Activated CD8-positive, alpha-beta memory T cell treated with anti-CD3 and anti-CD28 coated beads, Interleukin-2, amount 50 U/mL, for 1 hour (primary cell): Measurements from ENCODE around the gene TACSTD2.
"Not testable (repeated sequence)": the region's sequence is repeated elsewhere in the genome, so short reads cannot be mapped to it uniquely, and the experiment has no call there.

ENCODE experiments used
- DNase-seq: peaks from one replicate; pipeline ENCODE4 v3.0.0-alpha.2; 2020; ENCODE audit errors: extremely low read depth

Gene TACSTD2, protein sequence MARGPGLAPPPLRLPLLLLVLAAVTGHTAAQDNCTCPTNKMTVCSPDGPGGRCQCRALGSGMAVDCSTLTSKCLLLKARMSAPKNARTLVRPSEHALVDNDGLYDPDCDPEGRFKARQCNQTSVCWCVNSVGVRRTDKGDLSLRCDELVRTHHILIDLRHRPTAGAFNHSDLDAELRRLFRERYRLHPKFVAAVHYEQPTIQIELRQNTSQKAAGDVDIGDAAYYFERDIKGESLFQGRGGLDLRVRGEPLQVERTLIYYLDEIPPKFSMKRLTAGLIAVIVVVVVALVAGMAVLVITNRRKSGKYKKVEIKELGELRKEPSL

DNA sequence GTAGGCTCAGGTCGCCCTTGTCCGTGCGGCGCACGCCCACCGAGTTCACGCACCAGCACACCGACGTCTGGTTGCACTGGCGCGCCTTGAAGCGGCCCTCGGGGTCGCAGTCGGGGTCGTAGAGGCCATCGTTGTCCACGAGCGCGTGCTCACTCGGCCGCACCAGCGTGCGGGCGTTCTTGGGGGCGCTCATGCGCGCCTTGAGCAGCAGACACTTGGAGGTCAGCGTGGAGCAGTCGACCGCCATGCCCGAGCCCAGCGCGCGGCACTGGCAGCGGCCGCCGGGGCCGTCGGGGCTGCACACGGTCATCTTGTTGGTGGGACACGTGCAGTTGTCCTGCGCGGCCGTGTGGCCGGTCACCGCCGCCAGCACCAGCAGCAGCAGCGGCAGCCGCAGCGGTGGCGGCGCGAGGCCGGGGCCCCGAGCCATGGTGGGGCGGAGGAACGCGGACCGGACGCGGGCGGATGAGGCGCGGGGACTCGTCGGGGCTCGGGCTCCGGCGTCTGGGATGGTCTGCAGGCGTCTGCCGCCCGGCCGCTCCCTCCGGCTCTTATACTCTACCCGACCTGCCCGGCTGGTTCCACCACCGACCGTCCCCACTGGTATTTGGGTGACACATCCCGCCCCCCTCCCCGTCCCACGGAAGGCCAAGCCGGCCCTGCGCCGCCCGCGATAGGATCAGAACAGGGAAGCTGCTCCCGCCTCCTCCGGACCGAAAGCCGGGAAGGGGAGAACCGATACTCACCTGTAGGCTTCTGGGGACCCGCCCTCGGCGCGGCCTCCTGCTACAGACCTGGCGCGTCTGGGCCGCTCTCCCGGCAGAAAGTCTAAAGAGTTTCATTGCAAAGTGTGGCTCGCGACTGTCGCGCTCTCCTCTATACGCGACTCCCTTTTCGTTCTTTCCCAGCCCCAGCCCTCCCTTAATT lies at the start of gene TACSTD2:
Gene TACSTD2, minus strand, starts transcription at position 526 of the 927 bp plus-strand sequence. Its CDS starts 96 bp downstream, at position 430.
- DNase-seq: no peak

DNA sequence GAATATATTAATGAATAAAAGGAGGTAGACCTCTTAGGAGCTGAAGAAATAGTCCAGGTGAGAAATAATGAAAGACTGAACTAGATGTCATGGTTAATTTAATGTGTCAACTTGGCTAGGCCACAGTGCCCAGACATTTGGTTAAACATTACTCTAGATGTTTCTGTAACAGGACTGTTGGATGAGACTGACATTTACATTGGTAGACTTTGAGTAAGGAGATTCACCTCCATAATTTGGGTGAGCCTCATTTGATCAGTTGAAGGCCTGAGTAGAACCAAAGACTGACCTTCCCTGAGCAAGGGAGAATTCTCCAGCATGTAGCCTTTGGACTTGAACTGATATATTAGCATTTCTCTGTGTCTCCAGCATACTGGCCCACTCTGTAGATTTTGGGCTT lies 49.2 kb upstream of the TACSTD2 start:
- DNase-seq: no peak

DNA sequence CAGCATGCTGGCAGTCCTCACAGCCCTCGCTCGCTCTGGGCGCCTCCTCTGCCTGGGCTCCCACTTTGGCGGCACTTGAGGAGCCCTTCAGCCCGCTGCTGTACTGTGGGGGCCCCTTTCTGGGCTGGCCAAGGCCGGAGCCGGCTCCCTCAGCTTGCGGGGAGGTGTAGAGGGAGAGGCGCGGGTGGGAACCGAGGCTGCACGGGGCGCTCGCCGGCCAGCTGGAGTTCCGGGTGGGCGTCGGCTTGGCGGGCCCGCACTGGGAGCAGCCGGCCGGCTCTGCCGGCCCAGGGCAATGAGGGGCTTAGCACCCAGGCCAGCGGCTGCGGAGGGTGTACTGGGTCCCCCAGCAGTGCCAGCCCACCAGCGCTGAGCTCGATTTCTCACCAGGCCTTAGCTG lies 46.2 kb upstream of the TACSTD2 start:
- not testable (repeated sequence) for DNase-seq

DNA sequence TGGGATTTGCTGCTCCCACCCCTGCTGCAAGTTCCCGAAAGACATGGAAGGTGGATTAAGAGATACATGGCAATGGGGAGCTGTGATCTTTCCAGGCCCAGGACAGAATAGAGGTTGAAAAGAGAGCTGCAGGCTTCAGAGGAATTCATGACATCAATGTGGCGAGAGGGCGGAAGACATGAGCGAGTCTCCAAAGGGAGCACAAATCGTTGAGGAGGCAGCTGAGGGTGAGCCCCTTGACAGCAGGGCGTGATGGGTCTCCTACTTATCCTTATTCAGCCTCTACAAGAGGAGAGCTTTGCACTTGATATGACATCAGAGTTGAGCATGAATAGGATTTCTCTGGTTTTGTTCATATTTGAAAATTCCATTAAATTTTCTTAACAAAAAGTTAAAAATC lies 45.5 kb upstream of the TACSTD2 start:
- no peak for DNase-seq

DNA sequence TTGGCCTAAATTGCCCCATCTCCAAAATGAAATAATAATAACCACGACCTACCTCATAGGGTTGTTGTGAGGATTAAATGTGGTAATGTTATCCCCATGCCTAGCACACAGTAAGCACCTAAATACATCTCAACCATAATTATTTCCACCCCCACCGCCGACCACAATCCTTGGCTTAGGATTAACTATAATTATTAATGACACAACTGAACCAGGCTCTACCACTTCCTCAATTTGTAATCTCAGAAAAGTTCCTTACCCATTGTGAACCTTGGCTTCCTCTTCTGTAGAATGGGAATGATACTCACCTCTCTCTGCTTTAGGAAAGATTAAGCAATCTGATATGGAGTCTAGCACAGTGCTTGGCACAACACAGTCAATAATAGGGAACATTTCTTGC lies 44.3 kb upstream of the TACSTD2 start:
- no peak for DNase-seq

DNA sequence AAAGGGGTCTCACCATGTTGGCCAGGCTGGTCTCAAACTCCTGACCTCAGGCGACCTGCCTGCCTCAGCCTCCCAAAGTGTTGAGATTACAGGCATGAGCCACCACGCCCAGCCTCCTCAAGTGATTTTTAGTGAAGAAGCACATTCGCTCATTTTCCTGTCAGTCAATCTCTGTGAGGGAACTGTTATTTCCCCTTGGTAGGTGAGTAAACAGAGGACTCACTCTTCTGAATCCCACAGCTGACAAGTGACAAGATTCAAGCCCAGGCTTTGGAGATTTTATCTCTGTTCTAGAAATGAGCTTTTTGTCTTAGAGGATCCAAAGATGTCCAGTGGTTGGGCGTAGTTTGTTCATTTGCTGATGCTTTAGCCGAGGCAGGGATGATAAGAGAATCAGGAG lies 43.9 kb upstream of the TACSTD2 start:
- DNase-seq: no peak

DNA sequence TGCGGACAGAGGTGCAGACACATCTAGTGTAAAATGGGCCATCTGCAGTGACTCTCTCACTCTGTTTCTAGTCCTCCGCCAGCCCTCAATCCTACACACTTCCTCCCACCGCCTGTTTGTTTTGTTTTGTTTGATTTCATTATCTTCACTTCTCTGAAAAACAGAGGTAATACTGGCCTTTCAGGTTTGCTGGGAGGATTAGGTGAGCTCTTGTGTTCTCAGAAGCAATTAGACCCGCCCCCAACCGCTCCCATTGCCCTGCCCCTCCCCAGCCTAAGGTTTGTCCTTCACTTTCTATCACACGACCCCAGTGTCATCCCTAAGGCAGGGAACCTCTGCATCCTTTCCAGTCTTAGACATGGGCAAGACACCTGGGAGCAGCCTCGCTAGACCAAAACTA lies 43.2 kb upstream of the TACSTD2 start:
- no peak for DNase-seq

DNA sequence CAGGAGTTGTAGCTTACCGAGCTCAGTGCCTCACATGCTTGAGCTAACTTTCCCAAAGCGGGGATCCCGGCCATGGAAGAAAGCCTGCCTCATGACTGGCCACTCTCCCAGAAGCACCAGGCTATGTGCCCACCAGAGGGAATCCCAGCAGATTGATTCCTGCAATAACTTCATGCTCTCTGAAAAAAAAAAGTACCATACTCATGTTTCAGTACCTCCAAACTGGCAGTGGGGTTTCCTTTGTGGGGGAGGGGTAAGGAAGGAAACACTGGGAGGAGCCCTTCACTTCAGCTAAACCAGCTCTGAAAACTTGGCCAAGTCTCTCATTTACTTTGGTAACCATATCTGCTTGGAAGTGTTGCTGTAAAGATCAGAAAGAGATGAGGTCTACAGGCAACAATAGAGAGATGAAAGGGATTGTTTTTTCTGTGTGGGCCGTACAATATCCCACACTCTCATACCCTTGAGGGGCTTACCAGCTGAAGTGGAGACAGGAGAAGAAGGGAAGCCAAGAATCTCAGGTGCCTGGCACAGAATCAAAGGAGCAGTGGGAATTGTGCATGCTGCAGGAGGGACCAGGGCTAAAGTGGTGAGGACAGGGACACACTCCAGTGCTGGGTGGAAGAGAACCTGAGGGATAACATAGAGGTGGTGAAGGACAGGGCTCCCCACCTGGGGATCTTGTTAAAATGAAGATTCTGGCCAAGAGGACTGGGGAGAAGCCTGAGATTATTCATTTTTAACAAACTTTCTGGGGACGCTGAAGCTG lies 42.4 kb upstream of the TACSTD2 start:
- no peak for DNase-seq

DNA sequence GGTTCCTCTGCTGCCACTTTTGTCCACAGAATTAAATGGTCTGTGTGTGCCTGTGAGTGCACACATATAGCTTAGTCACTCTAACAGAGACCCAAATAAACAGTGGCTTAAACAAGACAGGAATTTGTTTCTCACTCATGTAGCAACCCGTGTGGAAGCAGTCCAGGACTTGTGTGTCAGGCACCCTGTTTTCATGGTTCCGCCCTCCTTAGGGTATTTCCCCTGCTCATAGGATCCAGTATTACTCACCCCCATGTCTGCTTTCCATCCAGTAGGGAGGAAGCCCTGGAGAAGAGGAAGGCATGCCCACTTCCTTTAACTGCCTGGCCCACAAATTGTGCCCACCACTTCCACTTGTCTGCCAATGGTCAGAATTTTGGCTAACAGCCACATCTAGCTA lies 41.3 kb upstream of the TACSTD2 start:
- DNase-seq: no peak

DNA sequence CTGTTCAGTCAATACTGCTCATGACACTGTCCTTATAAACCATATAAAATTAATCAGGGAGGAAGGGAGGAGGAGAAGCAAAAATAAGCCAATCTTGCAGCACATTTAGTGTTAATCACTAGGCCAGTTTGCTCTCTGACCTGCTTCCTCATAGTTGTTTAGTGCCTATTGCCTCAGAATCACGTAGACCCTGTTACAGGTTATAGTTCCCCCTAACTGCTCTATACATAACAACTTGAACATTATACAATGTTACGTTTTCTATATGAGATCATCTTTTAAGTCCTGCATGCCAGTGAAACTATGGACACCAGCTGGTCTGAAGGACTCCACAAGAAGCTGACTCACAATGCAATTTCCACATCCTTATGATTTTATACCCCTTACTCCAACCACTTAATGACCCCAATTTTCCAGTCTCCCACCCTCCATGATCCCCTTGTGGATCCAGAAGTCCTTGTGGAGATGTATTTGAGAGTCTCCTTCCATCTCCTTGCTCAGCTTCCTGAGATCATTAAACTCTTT lies 34.9 kb upstream of the TACSTD2 start:
- DNase-seq: no peak

DNA sequence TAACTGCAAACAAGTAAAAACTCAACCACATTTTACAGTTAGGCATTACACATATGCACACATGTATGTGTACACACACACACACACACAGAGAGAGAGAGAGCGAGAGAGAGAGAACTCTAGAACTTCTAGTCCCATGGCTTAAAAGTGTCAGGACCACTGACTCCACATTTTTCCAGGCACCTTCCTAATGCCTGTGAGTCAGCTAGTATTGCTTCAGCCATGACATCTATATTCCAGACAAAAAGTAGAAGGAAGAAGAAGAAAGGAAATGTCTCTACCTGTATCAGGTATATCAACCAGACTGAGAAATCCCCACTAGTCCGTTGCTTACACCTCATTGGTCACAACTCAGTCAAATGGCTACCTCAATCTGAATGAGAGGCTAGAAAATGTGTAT lies 31.9 kb upstream of the TACSTD2 start:
- DNase-seq: no peak

DNA sequence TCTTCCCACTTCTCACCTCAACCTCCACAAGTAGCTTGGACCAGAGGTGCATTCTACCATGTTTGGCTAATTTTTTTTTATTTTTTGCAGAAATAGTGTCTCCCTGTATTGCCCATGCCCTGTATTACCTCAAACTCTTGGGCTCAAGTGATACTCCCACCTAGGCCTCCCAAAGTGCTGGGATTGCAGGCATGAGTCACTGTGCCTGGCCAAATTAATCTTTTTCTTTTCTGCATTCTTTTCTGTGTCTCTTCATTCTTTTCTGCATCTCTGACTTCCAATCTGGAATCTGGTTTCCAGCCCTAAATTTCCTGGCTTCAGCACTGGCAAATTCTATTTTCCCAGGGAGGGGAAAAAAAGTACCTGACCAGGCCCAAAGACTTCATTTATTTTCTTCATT lies 31.2 kb upstream of the TACSTD2 start:
- DNase-seq: no peak

DNA sequence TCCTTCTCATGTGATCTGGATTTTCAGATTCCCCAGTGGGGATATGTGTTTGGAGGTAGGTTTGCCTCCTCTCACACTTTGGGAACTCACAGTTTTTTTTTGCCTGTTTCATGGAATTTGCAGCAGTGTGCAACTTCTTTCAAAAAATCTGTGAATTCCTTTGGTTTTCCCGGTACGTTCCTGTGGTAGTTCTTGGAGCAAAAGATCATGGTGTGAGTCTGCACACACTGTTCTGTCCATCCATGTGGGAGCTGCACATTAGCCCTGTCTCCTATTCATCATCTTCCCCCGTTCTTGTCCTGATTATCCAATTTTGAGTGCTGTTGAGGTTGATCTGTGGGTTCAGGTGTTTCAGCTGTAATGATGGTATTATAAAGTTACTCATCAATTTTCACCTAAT lies 30.3 kb upstream of the TACSTD2 start:
- no peak for DNase-seq

DNA sequence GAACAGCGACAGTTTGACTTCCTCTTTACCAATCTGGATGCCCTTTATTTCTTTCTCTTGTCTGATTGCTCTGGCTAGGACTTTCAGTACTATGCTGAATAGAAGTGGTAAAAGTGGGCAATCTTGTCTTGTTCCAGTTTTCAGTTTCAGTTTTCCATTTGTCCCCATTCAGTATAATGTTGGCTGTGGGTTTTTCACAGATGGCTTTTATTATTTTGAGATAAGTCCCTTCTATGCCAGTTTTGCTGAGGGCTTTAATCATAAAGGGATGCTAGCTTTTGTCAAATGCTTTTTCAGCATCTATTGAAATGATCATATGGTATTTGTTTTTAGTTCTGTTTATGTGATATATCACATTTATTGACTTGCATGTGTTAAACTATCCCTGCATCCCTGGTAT lies 24.9 kb upstream of the TACSTD2 start:
- not testable (repeated sequence) for DNase-seq

DNA sequence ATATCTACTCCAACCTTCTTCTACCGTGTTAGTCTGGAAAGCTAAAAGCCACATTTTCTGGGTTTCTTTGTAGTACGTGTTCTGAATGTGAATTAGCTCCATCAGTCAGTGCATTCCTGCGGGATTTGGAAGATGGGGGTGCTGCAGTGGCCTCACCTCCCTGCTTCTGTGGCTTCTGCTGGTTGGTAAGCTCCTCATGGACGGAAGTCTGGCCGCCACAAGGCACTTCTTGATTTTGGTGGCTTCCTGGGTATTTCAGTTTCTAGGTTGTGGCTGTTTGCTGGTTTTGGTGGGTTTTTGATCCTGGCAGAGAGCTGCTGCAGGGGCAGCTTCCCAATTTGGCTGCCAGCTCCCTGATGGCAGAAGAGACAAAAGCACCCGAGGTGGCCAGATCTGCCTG lies 20.9 kb upstream of the TACSTD2 start:
- no peak for DNase-seq

DNA sequence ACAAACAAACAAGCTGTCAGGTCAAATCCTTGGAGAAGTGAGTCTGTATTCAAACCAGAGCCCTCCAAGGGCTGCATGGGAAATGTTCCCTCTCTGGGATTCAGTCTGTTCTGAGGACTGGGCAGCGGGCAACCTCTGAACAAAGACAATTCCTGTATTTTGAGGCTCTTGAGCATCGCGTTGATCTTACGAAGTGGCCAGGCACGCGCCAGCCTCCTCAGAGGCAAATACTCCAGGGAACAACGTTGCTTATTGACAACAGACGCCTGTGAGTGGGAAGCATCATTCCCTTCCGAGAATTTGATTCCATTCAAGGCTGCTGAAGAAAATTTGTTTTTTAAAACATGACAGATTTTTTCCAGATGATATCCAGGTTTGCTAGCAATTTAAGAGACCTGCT lies 20.0 kb upstream of the TACSTD2 start:
- no peak for DNase-seq

DNA sequence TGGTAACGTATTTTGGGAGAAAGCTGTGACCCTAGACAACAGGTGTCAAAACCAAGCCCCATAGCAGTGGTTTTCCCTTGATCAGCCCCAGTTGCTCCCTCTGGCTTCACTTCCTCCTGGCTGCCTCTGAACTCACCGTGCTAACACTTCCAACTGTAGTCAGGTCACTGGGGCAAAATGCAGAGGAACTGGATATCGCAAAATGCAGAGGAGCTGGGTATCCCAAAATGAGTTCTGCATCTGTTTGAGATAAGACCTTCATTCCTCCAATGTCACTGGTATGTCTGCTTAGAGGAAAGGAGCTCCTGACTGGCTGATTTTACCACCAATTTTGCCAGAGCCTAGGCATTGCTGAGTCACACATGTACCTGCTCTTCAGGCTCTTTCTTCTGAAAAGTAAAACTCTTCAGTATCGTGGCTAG lies 19.6 kb upstream of the TACSTD2 start:
- DNase-seq: no peak

DNA sequence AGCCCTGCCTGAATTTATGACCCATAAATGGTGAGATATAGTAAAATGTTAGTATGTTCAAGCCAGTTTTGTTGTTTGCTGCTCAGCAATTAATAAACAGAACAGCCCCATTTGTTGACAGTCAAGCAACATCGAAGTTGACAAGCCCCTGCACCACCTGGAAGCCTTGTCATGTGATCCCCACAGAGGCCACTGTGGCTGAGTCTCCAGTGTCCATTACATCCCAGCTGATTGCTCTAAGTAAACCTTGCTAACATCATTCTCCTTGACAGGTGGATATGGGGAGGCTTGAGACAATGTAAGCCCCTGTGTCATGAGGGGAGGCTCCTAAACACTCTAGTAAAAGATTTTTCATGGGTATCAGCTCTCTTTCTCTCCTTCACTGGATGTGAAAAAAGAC lies 17.5 kb upstream of the TACSTD2 start:
- DNase-seq: no peak

DNA sequence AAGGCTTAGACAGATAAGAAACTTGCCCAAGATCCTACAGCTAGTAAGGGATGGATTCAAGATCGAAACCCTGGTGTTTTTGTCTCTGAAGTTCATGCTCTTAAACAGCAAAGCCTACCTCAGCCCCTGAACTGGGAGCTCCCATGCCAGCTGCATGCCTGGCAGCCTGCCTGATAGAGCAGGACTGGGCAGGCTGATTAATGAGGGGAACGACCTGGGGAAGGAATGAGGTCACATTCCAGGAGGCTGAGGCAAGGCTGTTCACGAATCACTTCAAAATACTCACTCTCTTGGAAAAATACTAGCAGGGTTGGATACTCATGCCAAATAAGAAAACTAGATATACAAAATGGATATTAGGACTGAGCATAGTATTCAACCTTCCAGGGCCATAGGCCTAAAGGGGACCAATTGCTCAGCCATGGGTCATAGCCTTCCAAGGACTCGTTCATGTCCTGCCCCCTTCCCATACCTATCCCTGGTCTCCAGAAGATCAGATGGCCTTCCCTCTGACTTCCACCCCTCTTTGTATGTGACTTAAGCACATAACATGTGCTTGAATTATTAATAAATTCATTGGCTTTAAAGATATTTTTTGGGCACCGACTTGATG lies 15.6 kb upstream of the TACSTD2 start:
- no peak for DNase-seq

DNA sequence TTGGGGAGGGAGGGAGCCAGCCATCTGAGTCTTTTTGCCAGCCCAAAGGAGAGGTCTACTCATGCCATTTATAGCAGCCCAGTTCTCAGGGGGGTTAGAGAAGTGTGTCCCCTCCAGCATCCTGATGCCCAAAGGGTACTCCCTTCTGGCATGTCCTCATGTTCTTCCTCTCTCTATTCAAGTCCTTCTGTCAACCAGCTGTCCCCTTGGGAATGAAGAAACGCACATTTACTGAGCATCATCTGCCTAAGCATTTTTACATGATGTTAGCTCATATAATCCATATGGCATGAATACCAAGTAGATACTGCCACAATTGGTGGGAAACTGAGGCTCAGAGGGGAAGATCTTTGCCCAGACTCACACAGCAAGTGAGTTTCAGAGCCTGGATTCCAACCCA lies 14.8 kb upstream of the TACSTD2 start:
- DNase-seq: no peak

DNA sequence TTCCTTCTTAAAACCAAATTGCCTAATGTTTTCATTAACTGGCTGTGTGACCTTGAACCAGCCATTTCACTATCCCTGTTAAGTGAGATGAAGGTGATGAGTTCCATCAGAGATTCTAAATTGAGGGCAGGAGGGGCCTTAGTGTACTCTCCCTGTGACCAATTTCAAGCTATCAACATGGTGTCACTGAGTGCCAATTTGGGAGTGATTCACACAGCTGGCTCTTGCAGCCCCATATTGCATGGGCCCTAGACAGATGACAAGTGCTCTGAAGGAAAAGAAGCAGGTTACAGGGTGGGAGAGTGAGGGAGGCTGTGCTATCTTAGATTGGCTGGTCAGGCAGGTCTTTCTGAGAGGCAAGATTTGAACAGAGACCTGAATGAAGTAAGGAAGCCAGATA lies 13.0 kb upstream of the TACSTD2 start:
- DNase-seq: no peak

DNA sequence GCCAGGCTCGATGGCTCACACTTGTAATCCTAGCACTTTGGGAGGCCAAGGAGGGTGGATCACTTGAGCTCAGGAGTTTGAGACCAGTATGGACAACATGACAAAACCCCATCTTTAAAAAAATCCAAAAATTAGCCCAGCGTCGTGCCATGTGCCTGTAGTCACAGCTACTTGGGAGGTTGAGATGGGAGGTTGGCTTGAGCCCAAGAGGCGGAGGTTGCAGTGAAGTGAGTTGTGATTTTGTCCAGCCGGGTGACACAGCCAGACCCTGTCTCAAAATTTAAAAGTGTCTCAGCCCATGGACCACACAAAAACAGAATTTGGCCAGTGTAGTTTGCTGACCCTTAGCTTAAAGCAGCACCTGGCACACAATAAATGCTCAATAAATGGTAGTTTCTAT lies 11.3 kb upstream of the TACSTD2 start:
- no peak for DNase-seq
